Activated CD4-positive, alpha-beta T cell treated with anti-CD3 and anti-CD28 coated beads, Interleukin-2, Interleukin-6, amounts not matched to agents 100 ng/mL and 50 ng/mL, durations not matched to agents 16 hours and 8 hours (primary cell): ENCODE data around the gene HAPLN1.

ENCODE experiments used
- DNase-seq: peaks from one replicate; pipeline ENCODE4 v3.0.0-alpha.2; 2020

Gene HAPLN1

DNA sequence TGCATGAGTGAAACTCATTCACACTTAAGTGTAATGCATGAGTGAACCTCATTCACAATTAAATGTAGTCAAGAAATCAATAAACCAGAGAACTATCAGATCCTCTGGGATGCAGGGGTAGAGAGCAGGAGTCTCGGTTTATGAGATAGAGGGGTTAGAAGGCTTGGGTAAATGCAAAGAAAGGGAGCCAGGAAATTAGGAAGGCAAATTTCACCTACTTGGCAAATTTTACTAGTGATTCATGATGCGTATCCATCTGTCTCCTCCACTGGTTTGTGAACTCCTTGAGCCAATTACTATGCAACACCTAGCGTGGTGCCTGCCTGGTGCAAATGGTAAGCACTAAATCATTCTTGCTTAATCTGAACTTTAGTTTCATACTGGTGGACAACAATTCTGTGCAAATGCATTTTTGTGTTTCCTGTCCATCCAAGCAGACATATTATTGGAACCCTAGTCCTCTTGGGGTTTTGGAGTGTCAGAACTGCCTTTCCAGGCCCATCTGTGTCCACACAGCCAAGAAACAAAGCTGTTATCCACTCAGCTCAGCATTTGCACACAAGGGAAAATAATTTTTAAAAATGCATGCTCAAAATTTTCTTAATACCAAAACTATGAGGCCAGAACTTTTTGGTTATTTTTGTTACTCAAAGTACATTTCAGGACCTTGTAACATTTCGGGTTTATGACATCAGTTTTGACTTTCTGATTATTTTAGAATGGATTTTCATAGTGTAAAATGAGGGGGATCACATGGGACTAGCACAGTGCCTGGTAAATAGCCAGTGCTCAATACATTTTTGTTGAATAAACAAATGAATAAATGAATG lies 5.2 kb downstream of the HAPLN1 start:
- DNase-seq = no peak

- DNase-seq = no peak
Measured at GRCh38 chr5:83714810-83715209, 5.8 kb downstream of the HAPLN1 start.

- DNase-seq = peak; percentile 48
Measured at GRCh38 chr5:83711982-83712601, 8.6 kb downstream of the HAPLN1 start.

GRCh38 chr5:83709973-83710372 lies 10.7 kb downstream of the HAPLN1 start:
- DNase-seq = no peak

GRCh38 chr5:83708170-83708569 lies 12.5 kb downstream of the HAPLN1 start:
- DNase-seq = no peak

DNA sequence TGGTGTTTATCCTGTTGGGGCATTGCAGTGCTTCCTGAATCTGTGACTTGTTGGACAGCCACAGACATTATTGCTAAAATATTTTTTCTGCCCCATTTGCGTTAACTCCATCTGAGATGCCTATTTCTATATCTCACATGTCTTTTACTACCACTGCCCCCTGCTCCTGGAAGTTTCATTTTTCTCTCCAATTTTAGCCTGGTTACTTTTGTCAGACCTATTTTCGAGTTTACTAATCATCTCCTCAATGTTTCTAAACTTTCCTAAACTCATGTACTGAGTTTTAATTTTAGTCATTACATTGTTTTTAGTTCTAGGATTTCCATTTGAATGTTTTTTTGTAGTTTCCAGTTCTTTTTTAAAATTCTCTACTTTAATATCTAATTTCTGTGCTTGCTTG lies 17.6 kb downstream of the HAPLN1 start:
- no peak for DNase-seq

- DNase-seq = no peak
Measured at GRCh38 chr5:83701886-83702285, 18.8 kb downstream of the HAPLN1 start.

DNA sequence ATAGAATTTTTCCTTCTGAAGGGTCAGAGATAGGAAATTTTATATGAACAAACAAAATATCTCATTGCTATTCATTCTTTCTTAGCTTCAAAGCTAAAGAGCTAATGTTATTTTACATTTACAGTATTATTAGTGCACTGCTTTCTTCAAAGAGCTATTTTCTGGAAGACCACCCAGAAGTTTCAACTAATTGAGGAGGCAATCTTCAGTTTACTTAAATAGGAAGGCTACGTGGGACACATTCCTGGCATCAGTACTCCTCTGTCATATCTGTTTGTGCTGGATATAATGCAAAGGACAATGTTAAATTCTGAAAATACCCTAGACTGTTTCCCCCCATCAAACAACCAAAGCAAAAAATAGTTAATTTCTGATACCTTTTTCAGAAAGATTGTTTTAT lies 30.8 kb downstream of the HAPLN1 start:
- no peak for DNase-seq

GRCh38 chr5:83688281-83688680 lies 32.4 kb downstream of the HAPLN1 start:
- no peak for DNase-seq

DNA sequence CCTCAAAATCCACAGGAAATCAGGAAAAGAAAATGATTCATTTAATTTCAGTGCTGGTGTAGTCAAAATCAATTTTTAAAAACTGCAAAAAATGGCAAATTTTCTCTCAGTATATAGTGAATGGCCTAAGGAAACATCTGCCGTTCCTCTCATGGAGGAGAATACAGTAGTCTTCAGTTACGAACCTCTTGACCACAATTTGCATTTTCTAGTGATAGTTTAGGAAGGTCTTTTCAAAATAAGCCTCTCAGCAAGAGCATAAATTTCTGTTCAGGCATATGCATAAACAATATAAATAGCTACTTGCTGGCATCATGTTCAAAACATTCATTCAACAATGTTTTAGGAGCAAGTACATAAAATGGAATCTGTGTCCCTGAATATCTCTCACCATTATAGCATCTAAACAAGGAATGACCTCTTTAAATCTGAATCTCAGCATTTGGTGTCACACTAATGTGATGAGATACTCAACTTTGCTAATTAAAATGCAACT lies 33.5 kb downstream of the HAPLN1 start:
- no peak for DNase-seq

DNA sequence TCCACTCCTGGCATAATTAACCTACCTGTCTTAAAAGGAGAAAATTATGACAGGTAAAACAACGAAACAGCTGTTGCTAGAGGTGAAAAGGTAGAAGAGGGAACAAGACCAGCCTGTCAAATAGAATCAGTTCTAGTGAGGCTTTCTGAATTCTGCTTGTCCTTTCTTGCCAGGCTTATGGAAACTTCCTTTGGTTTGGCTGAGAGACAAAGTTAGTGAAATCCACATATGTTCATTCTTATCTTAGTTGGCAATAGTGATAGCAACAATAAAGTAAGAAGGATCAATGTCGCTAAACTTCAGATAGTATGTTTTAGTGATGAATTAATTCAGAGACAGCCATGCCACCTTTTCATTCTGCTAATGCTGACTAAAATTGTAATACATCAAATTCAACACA lies 34.4 kb downstream of the HAPLN1 start:
- no peak for DNase-seq

DNA sequence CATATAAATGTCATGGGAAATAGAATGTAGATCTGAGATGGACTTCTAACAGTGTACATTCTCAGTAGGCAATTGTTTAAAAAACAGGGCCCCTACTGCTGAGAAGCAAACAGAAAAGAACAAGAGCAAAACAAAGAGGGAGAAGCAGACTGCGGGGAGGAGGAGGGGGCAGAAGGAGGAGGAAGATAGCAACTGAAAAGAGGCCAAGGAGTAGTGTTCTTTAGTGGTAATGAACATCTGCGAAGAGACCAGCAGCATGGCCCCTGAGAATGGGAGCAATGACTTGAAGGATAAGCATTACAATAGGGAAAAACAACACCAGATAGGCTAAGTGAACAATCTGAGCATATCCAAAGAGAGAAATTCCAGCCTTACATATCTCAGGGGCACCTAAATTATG lies 36.8 kb downstream of the HAPLN1 start:
- DNase-seq = no peak

DNA sequence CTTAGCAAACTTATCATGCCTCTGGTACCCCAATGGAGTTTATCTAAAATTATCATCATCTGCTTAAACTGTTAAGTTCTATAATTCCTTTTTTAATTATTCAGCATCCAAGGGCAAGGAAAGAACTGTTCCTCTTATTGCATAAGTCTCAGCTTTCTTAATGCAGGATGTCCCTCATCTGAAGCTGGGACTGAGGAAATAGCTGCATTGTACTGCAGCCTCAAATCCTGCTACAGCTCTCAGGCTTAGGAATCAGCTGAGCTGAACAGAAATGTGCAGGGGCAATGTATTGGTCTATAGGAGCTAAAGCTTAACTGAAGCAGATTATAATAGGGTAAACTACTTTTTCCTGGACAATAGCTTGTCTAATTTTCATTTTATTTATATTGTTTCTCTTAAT lies 48.0 kb downstream of the HAPLN1 start:
- no peak for DNase-seq

- DNase-seq = no peak
Measured at GRCh38 chr5:83672158-83672557, 48.5 kb downstream of the HAPLN1 start.

GRCh38 chr5:83665631-83666030 lies 55.0 kb downstream of the HAPLN1 start:
- DNase-seq = no peak

GRCh38 chr5:83662558-83662957 lies 58.1 kb downstream of the HAPLN1 start:
- DNase-seq = no peak

DNA sequence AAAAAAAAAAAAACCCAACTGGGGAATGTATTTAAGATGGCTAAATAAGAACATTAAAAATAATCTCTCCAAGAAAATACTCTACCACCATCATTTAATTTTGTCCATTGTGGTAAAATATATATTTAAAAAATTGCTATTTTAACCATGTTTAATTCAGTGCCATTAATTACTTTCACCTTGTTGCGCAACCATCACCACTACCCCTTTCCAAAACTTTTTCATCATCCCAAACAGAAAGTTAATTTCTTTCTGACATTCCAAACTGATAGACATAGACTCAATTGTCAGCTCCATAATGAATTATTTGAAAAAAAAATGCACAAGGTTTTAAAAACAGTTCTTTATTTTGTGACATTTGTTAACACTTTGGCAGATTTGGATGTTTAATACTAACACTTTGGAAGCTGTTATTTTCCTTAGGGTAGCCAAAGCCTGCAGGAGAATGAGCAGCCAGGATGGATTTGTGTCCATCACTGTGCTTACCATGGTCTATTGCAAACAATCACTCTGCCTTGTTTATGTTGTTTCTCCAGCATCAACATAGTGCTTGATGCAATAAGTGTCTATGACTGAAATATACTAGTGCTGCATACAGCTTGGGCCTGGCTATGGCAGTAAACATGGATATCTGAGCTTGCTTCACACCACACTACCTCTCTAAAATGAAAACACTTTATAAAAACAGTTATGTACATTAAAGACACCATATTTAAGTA lies 62.7 kb downstream of the HAPLN1 start:
- no peak for DNase-seq

DNA sequence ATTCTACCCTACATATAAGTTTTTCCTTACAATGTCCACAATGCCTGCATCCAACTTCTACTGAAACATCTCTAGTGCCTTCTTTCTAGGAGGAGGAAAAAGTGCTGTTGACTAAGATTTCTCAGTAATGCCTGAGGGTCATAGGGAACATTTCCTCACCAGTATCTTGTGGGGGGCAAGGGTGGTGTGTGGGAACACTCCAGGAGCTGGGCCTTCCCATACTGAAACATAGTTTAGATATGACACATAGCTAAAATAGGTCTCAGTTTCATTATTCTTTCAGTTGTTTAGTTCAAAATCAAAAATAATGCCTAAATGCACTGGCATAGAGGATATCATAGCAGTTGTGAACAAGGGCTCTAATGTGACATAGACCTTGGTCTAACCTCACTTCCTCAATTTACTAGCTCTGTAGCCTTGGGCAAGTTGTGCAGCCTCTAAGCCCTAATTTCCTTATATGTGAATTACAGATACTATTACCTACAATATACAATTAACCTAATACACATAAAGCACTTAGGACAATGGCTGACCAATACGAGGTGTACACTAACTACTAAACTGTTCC lies 66.1 kb downstream of the HAPLN1 start:
- DNase-seq = no peak

- DNase-seq = no peak
Measured at GRCh38 chr5:83653669-83654068, 67.0 kb downstream of the HAPLN1 start.

DNA sequence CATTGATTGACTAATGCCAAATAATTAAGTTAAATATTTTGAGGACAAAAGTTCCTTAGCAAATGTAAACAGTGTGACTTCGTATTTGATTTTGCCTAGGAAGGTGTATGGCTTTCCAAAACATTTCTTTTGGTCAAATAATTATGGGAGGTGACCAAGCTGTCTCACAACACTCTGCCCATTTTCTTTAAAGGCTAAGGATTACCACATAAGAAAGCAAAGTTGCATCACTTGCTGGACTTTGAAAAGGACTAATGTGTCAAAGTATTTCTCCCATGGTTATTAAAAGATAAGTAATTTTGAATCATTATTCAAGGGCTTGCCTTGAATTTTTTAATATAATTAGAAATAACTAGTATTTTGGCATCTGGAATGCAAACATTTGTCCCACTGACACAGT lies 74.7 kb downstream of the HAPLN1 start:
- no peak for DNase-seq

DNA sequence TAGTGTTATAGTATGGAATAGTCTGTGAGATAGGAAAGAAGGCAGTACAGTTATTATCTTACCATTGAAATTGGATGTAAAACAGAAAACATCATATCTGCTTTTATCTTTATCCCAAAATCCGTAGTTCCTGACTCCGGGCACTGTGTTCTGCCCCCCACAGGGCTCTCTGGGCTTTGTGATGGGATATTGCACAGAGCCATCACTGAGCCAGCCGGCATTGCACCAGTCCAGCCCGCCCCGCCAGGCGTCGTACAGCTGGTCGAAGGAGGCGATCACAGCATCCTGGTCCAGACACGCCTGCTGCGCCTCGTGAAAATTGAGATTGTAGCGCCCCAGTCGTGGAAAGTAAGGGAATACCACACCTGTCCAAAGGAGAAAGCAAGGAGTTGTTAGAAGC lies 76.4 kb downstream of the HAPLN1 start:
- no peak for DNase-seq

GRCh38 chr5:83641946-83642345 lies 78.7 kb downstream of the HAPLN1 start:
- DNase-seq = no peak

GRCh38 chr5:83639911-83640310 lies 80.7 kb downstream of the HAPLN1 start:
- DNase-seq = no peak

- no peak for DNase-seq
Measured at GRCh38 chr5:83636156-83636555, 84.5 kb downstream of the HAPLN1 start.
